NCI-H82 treated with DMSO at 0.1 percent for 48 hours (cell line): ENCODE results near the gene PDLIM7.
A peak's percentile ranks its signal among the peaks of the same experiment; 100 is the strongest.
"Not testable (repeated sequence)": the region's sequence is repeated elsewhere in the genome, so short reads cannot be mapped to it uniquely, and the experiment has no call there.

ENCODE experiments used
- DNase-seq: peaks from one replicate; lab custom pipeline; 2025; ENCODE audit not compliant: unreplicated experiment; lab: John Stamatoyannopoulos, UW

PDLIM7 gene

GRCh38 chr5:177497292-177498012 lies at the start of gene PDLIM7:
Gene PDLIM7, minus strand, starts transcription at chr5:177497604. Its CDS starts 1,092 bp downstream, at chr5:177496512.
- DNase-seq, result peak; percentile 95

GRCh38 chr5:177546258-177546741 lies 48.9 kb upstream of the PDLIM7 start:
- DNase-seq, result no peak

- no peak for DNase-seq
Observed at GRCh38 chr5:177545487-177546257, 48.3 kb upstream of the PDLIM7 start.

GRCh38 chr5:177542816-177543465 lies 45.5 kb upstream of the PDLIM7 start:
- peak; percentile 99 for DNase-seq

- DNase-seq, result no peak
Observed at GRCh38 chr5:177540438-177540837, 43.0 kb upstream of the PDLIM7 start.

GRCh38 chr5:177539411-177539810 lies 42.0 kb upstream of the PDLIM7 start:
- DNase-seq, result no peak

- no peak for DNase-seq
Observed at GRCh38 chr5:177538876-177539275, 41.5 kb upstream of the PDLIM7 start.

GRCh38 chr5:177537389-177538361 lies 40.3 kb upstream of the PDLIM7 start:
- no peak for DNase-seq

- no peak for DNase-seq
Observed at GRCh38 chr5:177536386-177536785, 39.0 kb upstream of the PDLIM7 start.

GRCh38 chr5:177535125-177535524 lies 37.7 kb upstream of the PDLIM7 start:
- DNase-seq, result no peak

GRCh38 chr5:177534433-177534832 lies 37.0 kb upstream of the PDLIM7 start:
- not testable (repeated sequence) for DNase-seq

- no peak for DNase-seq
Observed at GRCh38 chr5:177531209-177531940, 34.0 kb upstream of the PDLIM7 start.

- no peak for DNase-seq
Observed at GRCh38 chr5:177530638-177531037, 33.2 kb upstream of the PDLIM7 start.

- no peak for DNase-seq
Observed at GRCh38 chr5:177529247-177530203, 32.1 kb upstream of the PDLIM7 start.

- no peak for DNase-seq
Observed at GRCh38 chr5:177528631-177529030, 31.2 kb upstream of the PDLIM7 start.

- DNase-seq, result no peak
Observed at GRCh38 chr5:177527595-177527994, 30.2 kb upstream of the PDLIM7 start.

GRCh38 chr5:177526791-177527190 lies 29.4 kb upstream of the PDLIM7 start:
- no peak for DNase-seq

- DNase-seq, result no peak
Observed at GRCh38 chr5:177526191-177526590, 28.8 kb upstream of the PDLIM7 start.
